ENCODE measurements around the gene IDUA.

The IDUA gene

DNA sequence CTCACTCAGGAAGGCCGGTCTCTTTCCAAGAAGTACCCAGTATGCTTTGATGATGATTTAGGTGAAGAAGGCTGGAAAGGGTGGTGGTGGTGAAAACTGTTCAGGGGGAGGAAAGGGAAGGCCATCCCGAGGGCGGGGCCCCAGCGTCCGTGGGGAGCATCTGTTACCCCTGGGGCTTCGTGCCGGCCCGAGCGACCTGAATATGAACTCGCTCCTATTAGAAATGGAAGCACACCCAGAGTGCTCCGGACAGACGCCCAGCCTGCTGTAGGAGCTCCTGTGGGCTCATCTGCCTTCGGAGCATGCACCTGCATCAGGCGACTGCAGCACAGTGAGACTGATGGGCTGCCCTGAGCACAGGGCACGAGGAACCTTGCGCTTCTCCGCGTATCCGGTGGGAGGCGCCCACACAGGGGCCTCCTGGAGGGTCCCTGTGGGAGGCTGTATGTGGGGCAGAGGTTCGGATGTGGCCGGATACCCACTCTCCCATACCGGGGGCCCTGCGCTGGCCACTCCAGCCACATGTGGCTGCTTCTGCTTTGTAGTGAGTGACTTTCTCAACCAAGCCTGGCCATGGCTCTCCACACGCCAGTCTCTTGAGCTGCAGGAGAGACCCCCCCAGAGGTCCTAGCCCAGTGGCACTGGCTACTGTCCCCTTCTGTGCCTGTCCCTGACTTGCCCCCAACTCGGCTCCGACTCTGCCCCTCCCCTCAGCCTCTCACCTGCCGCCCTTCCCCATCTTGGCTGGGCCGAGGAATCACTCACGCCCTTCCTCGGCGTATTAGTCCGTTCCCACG, 61.3 kb downstream of the IDUA start:
- DNase-seq, result no peak
- Histone ChIP-seq H3K14ac (ENCODE audit: low read length in 2 of 2) (no peak overlapping the region), H3K27me3 (ENCODE audit: control insufficient read depth in 1 of 2, insufficient read depth in 1 of 2, low read length in 2 of 2) (peaks cover 9 to 12% of the 10 kb centered on the region in 2 experiments), H3K18ac (ENCODE audit: low read depth in 1 of 2, low read length in 2 of 2) (no peak overlapping the region), H4K8ac (ENCODE audit: low read length) (no peak overlapping the region), H2BK120ac (ENCODE audit: low read depth, low read length) (no peak overlapping the region), H3K27ac (ENCODE audit: low read length, poor library complexity, severe bottlenecking) (no peak overlapping the region), H2AK5ac (ENCODE audit: low read length, severe bottlenecking) (no peak overlapping the region), H2AFZ (ENCODE audit: low read depth, low read length) (no peak overlapping the region), H4K91ac (ENCODE audit: low read length) (no peak overlapping the region), H3K36me3 (ENCODE audit: control insufficient read depth in 1 of 2, insufficient read depth in 2 of 2, low read depth in 1 of 2, low read length in 2 of 2) (no peaks in the 10 kb centered on the region), H3K23ac (ENCODE audit: low read length in 2 of 2) (no peak overlapping the region), H2BK5ac (ENCODE audit: low read depth, low read length, poor library complexity, severe bottlenecking) (no peak overlapping the region), H3K4ac (ENCODE audit: low read depth in 1 of 2, low read length in 2 of 2) (no peak overlapping the region), H3K79me1 (replicated peaks; ENCODE audit: low read length, poor library complexity, severe bottlenecking) (no peaks in the 10 kb centered on the region), H3K4me1 (ENCODE audit: control insufficient read depth, insufficient read depth, low read depth, low read length) (peaks cover 49% of the 10 kb centered on the region), H3K9ac (ENCODE audit: low read length) (peak overlapping the region; percentile 73), H3K4me3 (ENCODE audit: insufficient read depth in 1 of 2, low read depth in 1 of 2, low read length in 2 of 2) (peak overlapping the region in 1 of 2 experiments; percentile 71), H2BK12ac (ENCODE audit: low read length in 2 of 2) (no peak overlapping the region), H2BK15ac (ENCODE audit: low read depth, poor library complexity, severe bottlenecking) (peak overlapping the region; percentile 1), H3K4me2 (ENCODE audit: low read length, poor library complexity, severe bottlenecking) (no peak overlapping the region), H3K9me3 (ENCODE audit: control insufficient read depth, low read length) (no peaks in the 10 kb centered on the region)
- 87% methylated on average over 31 of the region's 34 CpGs for WGBS

DNA sequence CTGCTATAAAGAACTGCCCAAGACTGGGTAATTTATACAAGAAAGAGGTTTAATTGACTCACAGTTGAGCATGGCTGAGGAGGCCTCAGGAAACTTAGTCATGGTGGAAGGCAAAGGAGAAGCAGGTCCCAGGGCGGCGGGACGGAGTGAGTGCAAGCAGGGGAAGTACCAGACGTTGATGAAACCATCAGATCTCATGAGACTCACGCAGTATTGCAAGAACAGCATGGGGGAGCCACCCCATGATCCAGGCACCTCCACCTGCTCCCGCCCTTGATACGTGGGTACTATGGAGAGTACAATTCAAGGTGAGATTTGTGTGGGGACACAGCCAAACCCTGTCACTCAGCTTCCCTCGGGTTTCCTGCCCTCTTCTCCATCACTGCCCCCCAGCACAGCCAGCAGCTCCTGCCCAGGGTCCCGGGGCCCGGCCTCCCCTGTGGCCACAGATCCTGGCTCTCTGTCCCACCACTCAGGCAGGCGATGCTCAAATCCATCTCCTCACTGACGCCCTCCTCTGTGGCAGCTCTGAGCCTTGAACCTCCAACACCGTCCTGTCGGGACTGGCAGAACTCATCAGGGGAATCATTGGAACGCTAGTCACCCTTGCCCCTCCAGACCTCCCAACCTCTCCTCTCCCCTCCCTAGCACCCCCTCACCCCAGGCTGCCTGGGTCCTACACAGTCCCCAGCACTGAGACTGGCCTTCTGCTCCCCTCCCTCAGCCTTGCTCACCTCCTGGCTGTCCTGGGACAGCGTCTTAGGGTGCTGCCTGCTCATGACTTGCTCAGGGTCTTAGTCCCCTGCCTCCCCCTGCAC, 62.1 kb downstream of the IDUA start:
- Histone ChIP-seq H3K4ac (ENCODE audit: low read depth in 1 of 2, low read length in 2 of 2) (no peak overlapping the region), H3K9ac (ENCODE audit: low read length) (no peak overlapping the region), H3K4me2 (ENCODE audit: low read length, poor library complexity, severe bottlenecking) (no peak overlapping the region), H3K4me1 (ENCODE audit: control insufficient read depth, insufficient read depth, low read depth, low read length) (peaks cover 41% of the 10 kb centered on the region), H3K4me3 (ENCODE audit: insufficient read depth in 1 of 2, low read depth in 1 of 2, low read length in 2 of 2) (no peak overlapping the region), H3K18ac (ENCODE audit: low read depth in 1 of 2, low read length in 2 of 2) (no peak overlapping the region), H3K14ac (ENCODE audit: low read length in 2 of 2) (peak overlapping the region in 1 of 2 experiments; percentile 6), H3K23ac (ENCODE audit: low read length in 2 of 2) (no peak overlapping the region), H4K8ac (ENCODE audit: low read length) (no peak overlapping the region), H3K27me3 (ENCODE audit: control insufficient read depth in 1 of 2, insufficient read depth in 1 of 2, low read length in 2 of 2) (peaks cover 12 to 16% of the 10 kb centered on the region in 2 experiments), H2BK15ac (ENCODE audit: low read depth, poor library complexity, severe bottlenecking) (no peak overlapping the region), H4K91ac (ENCODE audit: low read length) (no peak overlapping the region), H3K79me1 (replicated peaks; ENCODE audit: low read length, poor library complexity, severe bottlenecking) (no peaks in the 10 kb centered on the region), H2BK12ac (ENCODE audit: low read length in 2 of 2) (no peak overlapping the region), H2BK5ac (ENCODE audit: low read depth, low read length, poor library complexity, severe bottlenecking) (no peak overlapping the region), H3K9me3 (ENCODE audit: control insufficient read depth, low read length) (no peaks in the 10 kb centered on the region), H2BK120ac (ENCODE audit: low read depth, low read length) (no peak overlapping the region), H3K27ac (ENCODE audit: low read length, poor library complexity, severe bottlenecking) (no peak overlapping the region), H2AK5ac (ENCODE audit: low read length, severe bottlenecking) (peak overlapping the region; percentile 31), H2AFZ (ENCODE audit: low read depth, low read length) (no peak overlapping the region), H3K36me3 (ENCODE audit: control insufficient read depth in 1 of 2, insufficient read depth in 2 of 2, low read depth in 1 of 2, low read length in 2 of 2) (no peaks in the 10 kb centered on the region)
- 91% methylated on average over 16 of the region's 16 CpGs for WGBS
- no peak for DNase-seq

DNA sequence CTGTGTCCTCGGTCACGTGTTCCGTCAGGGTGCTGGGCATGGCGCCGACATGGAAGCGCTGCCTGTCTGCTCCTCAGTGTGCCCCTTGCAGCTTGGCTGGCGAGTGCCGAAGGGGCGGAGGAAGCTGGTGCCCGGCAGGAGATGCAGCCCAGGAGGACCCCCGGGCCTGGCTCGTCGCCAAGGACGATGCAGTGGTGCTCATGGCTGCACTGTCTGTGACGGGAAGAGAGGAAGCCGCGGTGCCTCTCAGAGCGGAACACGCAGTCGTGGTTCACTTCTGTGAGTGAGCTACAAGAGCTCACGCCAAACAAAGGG, 62.7 kb downstream of the IDUA start:
- 90% methylated on average over 21 of the region's 21 CpGs for WGBS
- Histone ChIP-seq H3K9me3 (ENCODE audit: control insufficient read depth, low read length) (no peaks in the 10 kb centered on the region), H3K23ac (ENCODE audit: low read length in 2 of 2) (no peak overlapping the region), H2BK120ac (ENCODE audit: low read depth, low read length) (no peak overlapping the region), H3K4me2 (ENCODE audit: low read length, poor library complexity, severe bottlenecking) (no peak overlapping the region), H2AK5ac (ENCODE audit: low read length, severe bottlenecking) (no peak overlapping the region), H3K4me1 (ENCODE audit: control insufficient read depth, insufficient read depth, low read depth, low read length) (peaks cover 35% of the 10 kb centered on the region), H4K91ac (ENCODE audit: low read length) (no peak overlapping the region), H2BK15ac (ENCODE audit: low read depth, poor library complexity, severe bottlenecking) (no peak overlapping the region), H3K18ac (ENCODE audit: low read depth in 1 of 2, low read length in 2 of 2) (no peak overlapping the region), H3K27ac (ENCODE audit: low read length, poor library complexity, severe bottlenecking) (no peak overlapping the region), H3K14ac (ENCODE audit: low read length in 2 of 2) (no peak overlapping the region), H3K27me3 (ENCODE audit: control insufficient read depth in 1 of 2, insufficient read depth in 1 of 2, low read length in 2 of 2) (peaks cover 12 to 16% of the 10 kb centered on the region in 2 experiments), H3K9ac (ENCODE audit: low read length) (no peak overlapping the region), H4K8ac (ENCODE audit: low read length) (no peak overlapping the region), H2AFZ (ENCODE audit: low read depth, low read length) (no peak overlapping the region), H3K4me3 (ENCODE audit: insufficient read depth in 1 of 2, low read depth in 1 of 2, low read length in 2 of 2) (no peak overlapping the region), H3K4ac (ENCODE audit: low read depth in 1 of 2, low read length in 2 of 2) (no peak overlapping the region), H3K36me3 (ENCODE audit: control insufficient read depth in 1 of 2, insufficient read depth in 2 of 2, low read depth in 1 of 2, low read length in 2 of 2) (no peaks in the 10 kb centered on the region), H2BK12ac (ENCODE audit: low read length in 2 of 2) (peak overlapping the region in 1 of 2 experiments; percentile 35), H3K79me1 (replicated peaks; ENCODE audit: low read length, poor library complexity, severe bottlenecking) (no peaks in the 10 kb centered on the region), H2BK5ac (ENCODE audit: low read depth, low read length, poor library complexity, severe bottlenecking) (no peak overlapping the region)
- no peak for DNase-seq

DNA sequence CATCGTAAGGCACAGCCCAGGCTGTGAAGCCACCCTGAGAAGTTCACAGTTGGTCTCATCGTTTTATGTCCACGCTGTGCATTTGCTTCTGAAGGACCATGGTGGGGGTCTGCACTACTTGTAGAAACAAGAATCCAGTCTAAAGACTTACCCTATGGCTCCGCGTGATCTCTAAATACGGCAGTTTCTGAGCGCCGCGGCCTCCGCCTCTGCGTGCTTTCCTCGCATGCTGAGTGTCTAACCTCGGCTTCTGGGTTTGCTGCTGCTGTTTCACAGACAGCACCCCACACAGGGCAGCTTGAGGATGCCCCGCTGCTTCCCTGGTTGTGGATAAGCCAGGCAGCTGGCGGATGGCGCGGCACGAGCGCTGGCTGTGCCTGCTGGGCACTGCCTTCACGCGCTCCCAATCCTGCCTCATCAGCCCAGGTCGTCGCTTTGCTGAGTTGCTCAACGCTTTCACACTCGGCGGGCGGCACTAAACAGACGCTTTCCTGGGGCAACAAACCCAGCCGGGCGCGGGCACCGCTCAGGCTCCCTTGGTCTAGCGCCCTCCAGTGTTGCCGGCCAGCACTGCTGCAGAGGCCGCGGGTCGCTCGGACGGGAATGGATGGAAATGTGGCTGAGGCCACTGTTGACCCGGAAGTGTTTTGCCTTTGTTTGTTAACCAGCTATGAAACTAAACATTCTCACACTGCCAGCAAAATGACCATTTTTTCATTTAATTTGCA, 63.8 kb downstream of the IDUA start:
- Histone ChIP-seq H2BK120ac (ENCODE audit: low read depth, low read length) (no peak overlapping the region), H3K79me1 (replicated peaks; ENCODE audit: low read length, poor library complexity, severe bottlenecking) (no peaks in the 10 kb centered on the region), H3K18ac (ENCODE audit: low read depth in 1 of 2, low read length in 2 of 2) (no peak overlapping the region), H3K27me3 (ENCODE audit: control insufficient read depth in 1 of 2, insufficient read depth in 1 of 2, low read length in 2 of 2) (peaks cover 12 to 21% of the 10 kb centered on the region in 2 experiments), H3K9me3 (ENCODE audit: control insufficient read depth, low read length) (no peaks in the 10 kb centered on the region), H3K4me2 (ENCODE audit: low read length, poor library complexity, severe bottlenecking) (peak overlapping the region; percentile 30), H2BK15ac (ENCODE audit: low read depth, poor library complexity, severe bottlenecking) (no peak overlapping the region), H3K4me1 (ENCODE audit: control insufficient read depth, insufficient read depth, low read depth, low read length) (peaks cover 25% of the 10 kb centered on the region), H4K91ac (ENCODE audit: low read length) (no peak overlapping the region), H3K9ac (ENCODE audit: low read length) (no peak overlapping the region), H3K23ac (ENCODE audit: low read length in 2 of 2) (no peak overlapping the region), H2AFZ (ENCODE audit: low read depth, low read length) (no peak overlapping the region), H4K8ac (ENCODE audit: low read length) (no peak overlapping the region), H2BK12ac (ENCODE audit: low read length in 2 of 2) (no peak overlapping the region), H3K4ac (ENCODE audit: low read depth in 1 of 2, low read length in 2 of 2) (no peak overlapping the region), H2AK5ac (ENCODE audit: low read length, severe bottlenecking) (no peak overlapping the region), H3K27ac (ENCODE audit: low read length, poor library complexity, severe bottlenecking) (no peak overlapping the region), H3K36me3 (ENCODE audit: control insufficient read depth in 1 of 2, insufficient read depth in 2 of 2, low read depth in 1 of 2, low read length in 2 of 2) (no peaks in the 10 kb centered on the region), H3K14ac (ENCODE audit: low read length in 2 of 2) (peak overlapping the region in 1 of 2 experiments; percentile 74), H2BK5ac (ENCODE audit: low read depth, low read length, poor library complexity, severe bottlenecking) (no peak overlapping the region), H3K4me3 (ENCODE audit: insufficient read depth in 1 of 2, low read depth in 1 of 2, low read length in 2 of 2) (no peak overlapping the region)
- WGBS, result 74% methylated on average over 40 of the region's 40 CpGs
- DNase-seq, result no peak

All from mesenchymal stem cell (in vitro differentiated cells and primary cell).